IPS DF 6.9 (cell line): ENCODE measurements around the gene TMIE.

Source experiments
- DNase-seq: peaks from one replicate; pipeline ENCODE4 v3.0.0-alpha.2; 2013; ENCODE audit warnings: low read depth, low spot score
- H3K27ac ChIP-seq: one replicate; pipeline ENCODE4 v1.5.1; 2013; ENCODE audit warnings: low read length, control low read depth
- H3K27me3 ChIP-seq: 2 replicates; pipeline ENCODE4 v1.6.1; 2013; ENCODE audit warnings: mild to moderate bottlenecking, low read length; ENCODE audit not compliant: control insufficient read depth, insufficient read depth
- H3K36me3 ChIP-seq: 2 replicates; pipeline ENCODE4 v1.6.1; 2013; ENCODE audit warnings: low read length; ENCODE audit not compliant: control insufficient read depth, insufficient read depth
- H3K4me1 ChIP-seq: 2 replicates; pipeline ENCODE4 v1.6.1; 2013; ENCODE audit warnings: low read length; ENCODE audit not compliant: control insufficient read depth, insufficient read depth
- H3K4me3 ChIP-seq: 2 replicates; pipeline ENCODE4 v1.5.1; 2013; ENCODE audit warnings: mild to moderate bottlenecking, low read length
- H3K9me3 ChIP-seq: 2 replicates; pipeline ENCODE4 v1.6.1; 2013; ENCODE audit warnings: low read length, inconsistent platforms; ENCODE audit not compliant: control insufficient read depth, insufficient read depth
- WGBS: extraction: QIAGEN DNeasy Blood & Tissue Kit; methylation state at CpG from one replicate; pipeline ENCODE4 v1.1.7; 2013; ENCODE audit warnings: mixed read lengths, missing lambda C conversion rate; ENCODE audit not compliant: insufficient read length, insufficient coverage; 5-methylcytosine and 5-hydroxymethylcytosine counted together

TMIE gene

DNA sequence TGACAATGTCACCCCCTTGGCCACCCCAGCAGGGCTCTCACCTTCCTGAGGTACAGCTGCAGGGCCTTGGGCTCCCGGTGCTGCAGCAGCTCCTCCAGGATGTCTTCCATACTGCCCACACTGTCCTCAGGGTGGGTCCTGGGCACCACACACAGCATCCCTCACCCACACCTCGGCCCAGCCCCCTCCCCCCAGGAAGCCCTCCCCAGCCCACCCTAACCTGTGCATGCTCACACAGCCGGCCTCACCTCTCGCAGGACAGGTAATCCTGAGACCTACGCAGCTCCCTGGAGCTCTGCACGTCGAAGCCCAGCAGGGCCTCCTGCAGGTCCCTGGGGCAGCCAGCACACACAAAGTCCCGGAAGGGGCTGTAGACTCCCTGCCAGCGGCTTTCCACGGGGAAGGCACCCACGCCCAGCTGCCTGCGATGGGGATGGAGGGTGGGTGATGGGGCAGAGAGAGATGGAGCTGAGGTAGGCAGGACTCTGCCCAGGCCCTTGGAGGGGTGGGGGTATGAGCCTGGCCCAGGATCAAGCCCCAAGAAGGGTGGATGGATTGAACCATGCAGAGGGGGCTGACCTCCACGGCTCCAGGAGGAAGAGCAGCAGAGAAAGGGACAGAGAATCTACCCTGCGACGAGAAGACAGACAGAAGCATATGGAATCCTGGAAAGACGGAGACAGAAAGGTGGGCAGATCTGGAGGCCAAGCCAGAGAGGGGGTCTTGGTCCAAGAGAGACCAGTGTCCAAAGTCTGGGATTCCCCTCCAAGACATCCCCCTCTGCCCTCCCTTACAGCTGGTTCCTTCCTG lies 24.4 kb upstream of the TMIE start:
- H3K36me3 ChIP-seq = no peaks in the 10 kb centered on the region
- H3K4me3 ChIP-seq = no peak overlapping the region
- no peak overlapping the region for H3K27ac ChIP-seq
- DNase-seq = no peak
- WGBS = no CpG with 5 or more reads among the region's 16 CpGs
- no peaks in the 10 kb centered on the region for H3K27me3 ChIP-seq
- no peaks in the 10 kb centered on the region for H3K9me3 ChIP-seq
- no peaks in the 10 kb centered on the region for H3K4me1 ChIP-seq

DNA sequence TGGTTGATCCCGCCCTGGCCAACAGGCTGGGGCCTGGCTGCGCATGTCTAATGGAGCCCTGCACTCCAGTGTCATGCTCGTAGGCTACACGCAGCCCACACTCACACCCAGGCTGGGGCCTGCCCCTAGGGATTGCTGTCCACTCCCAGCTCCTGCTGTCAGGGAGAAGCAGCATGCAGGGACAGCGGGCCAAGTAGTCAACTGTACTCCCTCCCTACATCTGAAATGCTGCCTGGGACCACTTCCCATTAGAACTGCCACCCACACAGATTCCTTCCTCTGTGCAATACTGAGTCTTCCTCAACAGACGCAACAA lies 23.8 kb upstream of the TMIE start:
- DNase-seq = no peak
- no peaks in the 10 kb centered on the region for H3K27me3 ChIP-seq
- no CpG with 5 or more reads among the region's 6 CpGs for WGBS
- H3K4me3 ChIP-seq = no peak overlapping the region
- H3K4me1 ChIP-seq = no peaks in the 10 kb centered on the region
- H3K36me3 ChIP-seq = no peaks in the 10 kb centered on the region
- H3K9me3 ChIP-seq = no peaks in the 10 kb centered on the region
- no peak overlapping the region for H3K27ac ChIP-seq

- H3K4me1 ChIP-seq = no peaks in the 10 kb centered on the region
- no peak for DNase-seq
- no peaks in the 10 kb centered on the region for H3K36me3 ChIP-seq
- H3K4me3 ChIP-seq = no peak overlapping the region
- H3K27ac ChIP-seq = no peak overlapping the region
- H3K27me3 ChIP-seq = no peaks in the 10 kb centered on the region
- no CpG with 5 or more reads among the region's 6 CpGs for WGBS
- no peaks in the 10 kb centered on the region for H3K9me3 ChIP-seq
Observed at GRCh38 chr3:46678280-46678679, 22.9 kb upstream of the TMIE start.

GRCh38 chr3:46679681-46680080 lies 21.5 kb upstream of the TMIE start:
- H3K4me3 ChIP-seq = no peak overlapping the region
- no peak overlapping the region for H3K27ac ChIP-seq
- no CpG with 5 or more reads among the region's 5 CpGs for WGBS
- H3K4me1 ChIP-seq = no peaks in the 10 kb centered on the region
- no peaks in the 10 kb centered on the region for H3K36me3 ChIP-seq
- no peaks in the 10 kb centered on the region for H3K9me3 ChIP-seq
- no peak for DNase-seq
- H3K27me3 ChIP-seq = no peaks in the 10 kb centered on the region

DNA sequence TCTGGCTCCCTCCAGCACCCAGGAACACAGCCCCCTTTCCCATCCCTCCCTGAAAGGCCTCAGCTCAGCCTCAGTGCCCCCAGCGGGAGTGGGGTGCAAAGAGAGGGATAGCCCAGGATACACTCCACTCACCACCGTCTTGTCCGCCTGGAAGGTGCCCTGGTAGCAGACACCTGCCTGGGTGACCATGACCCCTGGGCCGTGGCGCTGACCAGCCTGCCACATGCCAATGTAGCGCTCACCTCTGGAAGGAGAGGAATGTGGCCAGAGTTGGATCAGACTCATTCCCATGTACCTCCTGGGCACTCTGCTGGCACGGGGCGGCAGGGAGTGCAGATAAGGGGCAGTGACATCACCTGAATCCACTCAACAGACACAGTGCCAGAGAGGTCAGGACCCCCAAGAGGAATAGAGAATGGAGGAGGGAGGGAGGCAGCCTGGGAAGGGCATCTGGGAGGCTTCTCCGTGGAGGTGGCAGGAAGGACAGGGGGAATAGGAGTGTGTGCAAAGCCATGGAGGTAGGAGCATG lies 20.8 kb upstream of the TMIE start:
- H3K9me3 ChIP-seq = no peaks in the 10 kb centered on the region
- H3K4me1 ChIP-seq = no peaks in the 10 kb centered on the region
- no peak for DNase-seq
- H3K4me3 ChIP-seq = no peak overlapping the region
- no peaks in the 10 kb centered on the region for H3K36me3 ChIP-seq
- WGBS = no CpG with 5 or more reads among the region's 9 CpGs
- no peak overlapping the region for H3K27ac ChIP-seq
- H3K27me3 ChIP-seq = no peaks in the 10 kb centered on the region

DNA sequence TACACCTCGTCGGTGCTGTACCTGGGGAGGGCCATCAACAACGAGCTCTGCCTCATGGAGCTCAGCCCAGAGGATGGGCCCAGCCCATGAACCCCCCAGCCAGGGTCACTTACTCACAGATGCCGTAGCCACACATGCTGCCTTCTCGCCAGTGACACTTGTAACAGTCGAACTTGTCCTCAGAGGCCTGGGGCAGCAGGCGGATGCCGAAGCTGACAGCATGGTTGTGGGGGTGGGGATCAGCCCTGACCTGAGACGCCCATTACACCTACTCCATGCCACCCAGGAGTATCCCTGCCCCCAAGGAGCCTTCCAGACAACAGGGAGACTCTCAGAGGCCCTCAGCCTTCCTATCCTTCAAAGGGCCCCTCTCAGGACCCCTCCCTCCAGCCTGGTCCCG lies 19.8 kb upstream of the TMIE start:
- no CpG with 5 or more reads among the region's 10 CpGs for WGBS
- no peaks in the 10 kb centered on the region for H3K4me1 ChIP-seq
- DNase-seq = no peak
- no peak overlapping the region for H3K4me3 ChIP-seq
- no peaks in the 10 kb centered on the region for H3K27me3 ChIP-seq
- H3K27ac ChIP-seq = no peak overlapping the region
- H3K9me3 ChIP-seq = no peaks in the 10 kb centered on the region
- no peaks in the 10 kb centered on the region for H3K36me3 ChIP-seq

- Histone ChIP-seq H3K27me3 (no peaks in the 10 kb centered on the region), H3K9me3 (no peaks in the 10 kb centered on the region), H3K4me1 (no peaks in the 10 kb centered on the region), H3K27ac (no peak overlapping the region), H3K36me3 (no peaks in the 10 kb centered on the region), H3K4me3 (no peak overlapping the region)
- DNase-seq = no peak
- WGBS = no CpG with 5 or more reads among the region's 13 CpGs
Observed at GRCh38 chr3:46681856-46682540, 19.2 kb upstream of the TMIE start.

DNA sequence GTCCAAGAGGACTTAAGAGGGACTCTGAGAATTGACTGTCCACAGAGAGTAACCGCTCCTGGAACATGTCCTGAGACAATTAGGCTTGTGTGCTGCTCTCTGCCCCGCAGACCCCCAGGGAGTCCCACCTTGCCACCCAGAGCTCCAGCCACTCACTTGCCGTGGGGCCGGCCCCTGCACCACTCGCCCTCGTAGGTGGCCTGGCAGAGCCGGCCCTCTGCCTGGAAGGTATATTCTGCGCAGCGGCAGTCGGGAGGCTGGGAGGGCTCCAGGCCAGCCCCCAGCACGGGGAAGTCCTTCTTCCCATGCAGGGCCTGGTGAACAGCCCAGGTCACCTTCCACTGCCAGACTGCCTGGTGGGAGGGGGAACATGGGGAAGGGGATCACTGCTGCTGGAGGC lies 18.2 kb upstream of the TMIE start:
- Histone ChIP-seq H3K27ac (no peak overlapping the region), H3K4me3 (no peak overlapping the region), H3K9me3 (no peaks in the 10 kb centered on the region), H3K36me3 (no peaks in the 10 kb centered on the region), H3K27me3 (no peaks in the 10 kb centered on the region), H3K4me1 (no peaks in the 10 kb centered on the region)
- no peak for DNase-seq
- no CpG with 5 or more reads among the region's 11 CpGs for WGBS

DNA sequence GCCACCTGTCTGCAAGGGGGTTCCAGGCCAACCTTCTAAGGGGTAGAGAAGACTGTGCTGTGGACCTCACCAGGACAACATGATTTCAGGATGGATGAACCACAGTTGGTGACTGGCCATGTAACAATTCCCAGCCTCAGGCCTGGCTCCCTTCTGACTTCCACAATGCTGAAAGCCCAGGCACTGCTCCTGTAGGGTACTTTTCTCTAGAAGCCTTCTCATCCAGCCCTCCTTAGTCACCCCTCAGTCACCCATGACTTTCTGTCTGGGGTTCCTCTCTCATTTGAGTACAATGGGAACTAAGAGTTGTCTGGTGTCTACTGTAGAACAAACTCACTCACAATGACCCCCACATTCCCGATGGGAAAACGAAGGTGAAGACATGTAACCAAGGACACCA lies 16.3 kb upstream of the TMIE start:
- Histone ChIP-seq H3K27ac (no peak overlapping the region), H3K4me3 (no peak overlapping the region), H3K4me1 (no peaks in the 10 kb centered on the region), H3K36me3 (no peaks in the 10 kb centered on the region), H3K27me3 (no peaks in the 10 kb centered on the region), H3K9me3 (no peaks in the 10 kb centered on the region)
- DNase-seq = no peak
- WGBS = no CpG with 5 or more reads among the region's 2 CpGs

DNA sequence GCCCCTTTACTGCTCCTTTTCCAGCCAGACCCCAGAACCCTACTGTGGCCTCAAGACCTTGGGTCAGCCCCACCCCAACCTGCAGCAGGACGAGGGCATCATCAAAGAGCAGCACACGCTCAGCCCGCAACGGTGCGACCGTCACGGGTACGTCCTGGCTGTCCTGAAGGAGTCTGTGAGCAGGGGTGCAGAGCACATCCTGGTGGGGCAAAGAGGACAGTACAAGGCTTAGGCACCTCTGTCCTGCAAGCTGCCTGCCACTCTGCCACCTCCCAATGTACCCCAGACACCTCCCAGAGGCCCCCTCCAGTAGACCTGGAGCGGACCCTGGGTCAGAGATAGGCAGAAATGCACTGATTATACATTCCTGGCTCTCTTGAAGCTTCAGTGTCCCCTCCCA lies 15.7 kb upstream of the TMIE start:
- no CpG with 5 or more reads among the region's 9 CpGs for WGBS
- no peak for DNase-seq
- no peak overlapping the region for H3K27ac ChIP-seq
- H3K4me1 ChIP-seq = no peaks in the 10 kb centered on the region
- H3K27me3 ChIP-seq = no peaks in the 10 kb centered on the region
- H3K4me3 ChIP-seq = no peak overlapping the region
- H3K9me3 ChIP-seq = no peaks in the 10 kb centered on the region
- H3K36me3 ChIP-seq = no peaks in the 10 kb centered on the region
